GM06990 (cell line): Measurements from ENCODE around the gene NCAPD2.

Source experiments
- DNase-seq: peaks from one replicate; pipeline ENCODE4 v3.0.0-alpha.2; 2011; ENCODE audit not compliant: insufficient read length; ENCODE audit errors: extremely low read depth
- H3K27me3 ChIP-seq: replicated peaks from 2 replicates; pipeline ENCODE4 v1.6.0; 2011; ENCODE audit warnings: low read length; ENCODE audit not compliant: control insufficient read depth, insufficient read depth
- H3K36me3 ChIP-seq: 2 replicates; pipeline ENCODE4 v1.5.1; 2011; ENCODE audit warnings: low read length; ENCODE audit not compliant: control insufficient read depth, insufficient read depth
- H3K4me3 ChIP-seq: replicated peaks from 2 replicates; pipeline ENCODE4 v1.5.1; 2011; ENCODE audit warnings: low read depth, mild to moderate bottlenecking, control low read depth, low read length
- CTCF ChIP-seq: IDR thresholded peaks from 2 replicates; pipeline ENCODE4 v1.5.1; 2011; ENCODE audit warnings: low read length, control low read depth, mild to moderate bottlenecking, inconsistent platforms; ENCODE audit not compliant: insufficient read depth, poor library complexity, severe bottlenecking

The NCAPD2 gene

DNA sequence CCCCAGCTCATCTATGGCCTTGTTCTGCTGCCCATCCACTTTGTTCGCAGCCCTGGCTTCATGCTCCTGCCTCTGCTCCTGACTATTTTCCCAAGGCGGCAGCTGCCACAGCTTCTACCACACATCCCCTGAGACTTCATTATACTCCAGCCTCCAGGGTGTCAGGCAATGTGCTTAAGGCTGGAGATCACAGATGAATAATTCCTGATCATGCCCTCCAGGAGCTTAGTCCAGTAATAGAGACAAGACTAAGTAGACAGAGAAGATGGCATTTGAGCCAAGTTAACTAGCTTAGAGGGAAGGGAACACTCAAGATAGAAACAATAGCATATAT is 34.9 kb upstream of the NCAPD2 start:
- Histone ChIP-seq H3K36me3 (peaks cover 39% of the 10 kb centered on the region), H3K27me3 (no peaks in the 10 kb centered on the region), H3K4me3 (no peak overlapping the region)
- DNase-seq, result no peak
- no peak for TF ChIP-seq CTCF

DNA sequence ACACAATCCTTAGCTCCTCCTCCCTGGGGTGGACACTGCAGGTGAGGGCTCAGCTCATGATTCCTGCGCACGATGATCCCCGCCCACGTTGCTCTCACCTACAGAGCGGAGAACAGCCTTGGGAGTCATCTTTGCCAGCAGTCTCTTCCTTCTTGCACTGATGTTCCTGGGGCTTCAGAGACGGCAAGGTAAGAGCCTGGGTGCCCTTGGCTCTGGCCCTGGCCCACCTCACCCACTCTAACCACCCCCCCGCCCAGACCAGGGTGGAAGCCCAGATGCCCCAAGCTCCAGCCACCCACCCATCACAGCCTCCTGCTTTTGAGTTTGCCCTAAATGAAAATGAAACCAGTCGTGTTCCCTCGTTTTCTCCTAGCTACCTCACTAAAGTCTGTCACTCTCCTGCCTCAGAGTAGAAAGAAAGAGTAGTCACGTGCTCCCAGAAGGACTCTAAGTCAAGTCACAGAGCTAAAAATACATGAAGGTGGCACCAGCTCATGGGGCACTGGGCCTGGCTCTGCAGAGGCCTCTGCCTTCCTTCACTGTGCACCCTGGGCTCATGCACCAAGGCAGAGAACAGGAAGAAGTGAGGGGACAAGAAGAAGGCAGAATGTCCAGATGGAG is 33.0 kb upstream of the NCAPD2 start:
- H3K27me3 ChIP-seq, result no peaks in the 10 kb centered on the region
- no peak overlapping the region for H3K4me3 ChIP-seq
- peaks cover 49% of the 10 kb centered on the region for H3K36me3 ChIP-seq
- no peak for TF ChIP-seq CTCF
- DNase-seq, result no peak

- no peaks in the 10 kb centered on the region for H3K27me3 ChIP-seq
- no peak overlapping the region for H3K4me3 ChIP-seq
- DNase-seq, result peak; percentile 81
- H3K36me3 ChIP-seq, result peaks cover 55% of the 10 kb centered on the region
- no peak for TF ChIP-seq CTCF
These were observed 32.3 kb upstream of the NCAPD2 start for GRCh38 chr12:6461401-6462233.

GRCh38 chr12:6462234-6462995 is 31.5 kb upstream of the NCAPD2 start:
- no peaks in the 10 kb centered on the region for H3K27me3 ChIP-seq
- no peak for TF ChIP-seq CTCF
- H3K36me3 ChIP-seq, result peaks cover 53% of the 10 kb centered on the region
- DNase-seq, result no peak
- H3K4me3 ChIP-seq, result no peak overlapping the region

- no peak overlapping the region for H3K4me3 ChIP-seq
- no peaks in the 10 kb centered on the region for H3K27me3 ChIP-seq
- no peak for DNase-seq
- peaks cover 47% of the 10 kb centered on the region for H3K36me3 ChIP-seq
- TF ChIP-seq CTCF, result no peak
These were observed 30.7 kb upstream of the NCAPD2 start for GRCh38 chr12:6463216-6463615.
